ENCODE data around the gene RNF224. TPM values are rescaled to one million over a fixed set of nuclear protein-coding genes. Genes with fewer than 3 reads are reported as not detected.

The RNF224 gene
- total and polyA plus RNA-seq, 2 experiments from 2014 or later, result not detected

- no peaks in the 10 kb centered on the region for H3K9me3 ChIP-seq (ENCODE audit: low read depth)
- no peaks in the 10 kb centered on the region for H3K27me3 ChIP-seq
- H3K4me1 ChIP-seq (ENCODE audit: low read depth), result peaks cover 16% of the 10 kb centered on the region
- DNase-seq (ENCODE audit: low read depth in 1 of 2, low spot score in 1 of 2), result no peak
- H3K36me3 ChIP-seq, result peaks cover 12% of the 10 kb centered on the region
- no peak for TF ChIP-seq CTCF (IDR thresholded peaks at IDR 0.05; ENCODE audit: low read depth, low read length)
- H3K27ac ChIP-seq, result no peak overlapping the region
- no peak overlapping the region for H3K4me3 ChIP-seq
Measured at GRCh38 chr9:137244486-137245449, 17.5 kb downstream of the RNF224 start.

- TF ChIP-seq CTCF (IDR thresholded peaks at IDR 0.05; ENCODE audit: low read depth, low read length), result no peak
- no peaks in the 10 kb centered on the region for H3K9me3 ChIP-seq (ENCODE audit: low read depth)
- no peak for DNase-seq (ENCODE audit: low read depth in 1 of 2, low spot score in 1 of 2)
- no peaks in the 10 kb centered on the region for H3K27me3 ChIP-seq
- H3K36me3 ChIP-seq, result peaks cover 12% of the 10 kb centered on the region
- H3K27ac ChIP-seq, result no peak overlapping the region
- no peak overlapping the region for H3K4me3 ChIP-seq
- H3K4me1 ChIP-seq (ENCODE audit: low read depth), result peaks cover 16% of the 10 kb centered on the region
Measured at GRCh38 chr9:137245450-137246421, 18.4 kb downstream of the RNF224 start.

- Histone ChIP-seq H3K27ac (no peak overlapping the region), H3K9me3 (ENCODE audit: low read depth) (no peaks in the 10 kb centered on the region), H3K4me1 (ENCODE audit: low read depth) (peaks cover 15% of the 10 kb centered on the region), H3K4me3 (no peak overlapping the region), H3K36me3 (peaks cover 8% of the 10 kb centered on the region), H3K27me3 (no peaks in the 10 kb centered on the region)
- no peak for DNase-seq (ENCODE audit: low read depth in 1 of 2, low spot score in 1 of 2)
- TF ChIP-seq CTCF (IDR thresholded peaks at IDR 0.05; ENCODE audit: low read depth, low read length), result no peak
Measured at GRCh38 chr9:137247135-137247915, 20.0 kb downstream of the RNF224 start.

GRCh38 chr9:137247916-137248175, 20.5 kb downstream of the RNF224 start:
- DNase-seq (ENCODE audit: low read depth in 1 of 2, low spot score in 1 of 2), result no peak
- H3K9me3 ChIP-seq (ENCODE audit: low read depth), result no peaks in the 10 kb centered on the region
- TF ChIP-seq CTCF (IDR thresholded peaks at IDR 0.05; ENCODE audit: low read depth, low read length), result no peak
- peaks cover 15% of the 10 kb centered on the region for H3K4me1 ChIP-seq (ENCODE audit: low read depth)
- no peak overlapping the region for H3K27ac ChIP-seq
- H3K4me3 ChIP-seq, result no peak overlapping the region
- H3K27me3 ChIP-seq, result no peaks in the 10 kb centered on the region
- peaks cover 3% of the 10 kb centered on the region for H3K36me3 ChIP-seq
